NCI-H345 (cell line): Measurements from ENCODE around the gene DOCK8.
"Not testable (repeated sequence)": the region's sequence is repeated elsewhere in the genome, so short reads cannot be mapped to it uniquely, and the experiment has no call there.

Experiments
- DNase-seq: peaks from one replicate; lab custom pipeline; 2025; lab: John Stamatoyannopoulos, UW

Gene DOCK8

DNA sequence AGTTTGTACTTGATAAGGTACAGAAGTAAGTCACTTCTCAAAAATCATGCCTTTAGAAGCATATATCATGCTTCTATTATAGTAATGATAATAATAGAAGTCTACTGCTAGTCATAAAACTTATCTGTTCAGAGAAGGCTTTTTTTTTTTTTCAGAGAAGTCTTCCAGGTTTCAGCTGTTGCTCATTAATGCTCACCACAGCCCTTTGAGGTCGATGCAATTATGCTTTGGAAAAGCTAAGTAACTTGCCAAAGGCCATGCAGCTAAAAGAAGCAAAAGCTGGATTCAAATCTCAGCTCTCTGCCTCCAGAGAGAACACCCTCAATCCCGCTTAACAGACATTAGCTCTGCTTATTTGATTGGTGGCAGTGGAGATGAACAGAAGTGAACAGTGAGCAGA, 150.8 kb downstream of the DOCK8 start:
- DNase-seq = no peak

DNA sequence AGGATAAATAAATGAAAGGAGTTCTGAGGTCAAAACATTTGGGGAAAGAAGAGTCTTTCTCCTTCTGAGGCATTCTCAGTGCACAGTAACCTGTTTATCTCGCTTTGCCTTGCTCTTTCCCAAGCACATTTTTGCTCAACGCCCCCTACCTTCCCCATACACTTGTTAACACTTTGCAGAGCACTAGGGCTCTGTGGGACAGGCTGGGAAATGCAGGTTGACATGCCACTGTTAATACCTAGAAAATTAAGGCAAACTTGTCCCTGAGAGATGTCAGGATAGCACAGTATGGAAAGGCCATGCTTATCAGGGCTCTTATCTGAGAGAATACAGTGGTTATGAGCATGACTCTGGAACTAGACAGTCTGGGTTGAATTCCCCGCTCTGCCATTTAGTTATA, 152.0 kb downstream of the DOCK8 start:
- DNase-seq = no peak

- DNase-seq = no peak
Observed at GRCh38 chr9:370086-370485, 155.4 kb downstream of the DOCK8 start.

GRCh38 chr9:371349-371748, 156.7 kb downstream of the DOCK8 start:
- no peak for DNase-seq

DNA sequence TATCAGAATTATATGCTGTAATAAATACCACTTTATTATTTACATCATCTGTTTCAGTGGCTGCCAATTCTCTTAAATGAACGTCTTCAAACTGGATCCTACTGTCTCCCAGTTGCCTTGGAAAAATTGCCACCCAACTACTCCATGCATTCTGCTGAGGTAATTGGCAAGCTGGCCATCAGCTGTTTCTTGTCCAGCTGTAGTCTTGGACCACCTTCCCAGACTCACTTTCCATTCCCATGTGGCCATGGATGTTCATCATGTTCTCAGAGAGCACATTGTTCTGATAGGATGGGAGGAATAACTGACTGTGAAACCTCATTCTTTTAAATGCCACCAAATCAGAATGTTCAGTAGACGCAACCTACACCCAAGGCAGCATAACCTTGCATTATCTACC, 157.5 kb downstream of the DOCK8 start:
- DNase-seq = no peak

GRCh38 chr9:373759-374206, 159.1 kb downstream of the DOCK8 start:
- DNase-seq = no peak

DNA sequence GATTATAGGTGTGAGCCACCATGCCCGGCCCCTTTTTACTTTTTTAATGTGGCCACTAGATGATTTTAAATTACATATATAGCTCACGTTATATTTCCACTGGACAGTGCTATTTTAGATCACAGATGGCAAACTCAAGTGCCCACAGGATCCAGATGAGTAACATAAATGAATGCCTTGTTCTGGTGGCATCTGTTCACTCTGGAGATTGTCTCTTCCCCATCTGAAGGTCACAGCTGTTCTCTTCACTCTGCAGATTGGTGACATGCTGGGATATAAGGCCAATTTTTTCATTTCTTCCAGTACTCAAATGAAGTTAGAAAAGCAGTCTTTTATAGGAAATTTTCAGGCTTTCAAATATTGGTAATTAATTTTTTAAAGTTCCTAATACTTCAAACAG, 160.1 kb downstream of the DOCK8 start:
- no peak for DNase-seq

DNA sequence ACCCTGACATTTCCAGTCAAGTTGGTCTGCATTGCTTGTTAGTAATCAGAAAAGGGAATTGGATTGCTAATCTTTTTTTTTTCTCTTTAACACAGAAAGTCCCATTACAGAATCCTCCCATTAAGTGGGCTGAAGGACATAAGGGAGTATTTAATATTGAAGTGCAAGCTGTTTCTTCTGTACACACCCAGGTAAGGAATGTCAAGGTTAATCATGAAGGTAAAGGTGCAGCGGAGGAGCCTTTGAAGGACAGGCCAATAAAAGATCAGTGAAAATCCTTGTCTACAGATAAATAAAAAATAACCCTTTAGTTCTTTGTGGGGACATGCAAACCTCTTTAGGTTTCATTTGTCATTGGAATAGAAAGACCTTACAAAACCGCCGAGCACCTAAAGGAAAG, 161.4 kb downstream of the DOCK8 start:
- no peak for DNase-seq

DNA sequence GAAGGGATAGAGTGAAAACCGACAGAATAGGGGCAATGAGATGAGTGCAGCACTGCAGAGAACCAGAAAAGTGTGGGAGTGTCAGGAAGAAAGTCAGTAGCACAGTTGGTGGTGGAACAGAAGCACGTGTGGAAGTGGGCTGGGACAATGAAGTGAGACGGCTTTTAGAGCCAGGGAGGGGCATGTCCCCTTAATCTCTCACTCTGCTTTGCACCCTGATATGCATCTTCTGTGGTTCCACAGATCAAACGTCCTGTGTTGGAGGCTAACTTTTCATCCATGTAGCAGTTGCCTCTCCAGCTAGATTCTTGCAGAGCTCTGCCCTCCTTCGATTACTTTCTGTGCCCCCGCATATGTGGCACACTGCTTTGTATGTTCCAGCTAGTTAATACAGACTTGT, 163.6 kb downstream of the DOCK8 start:
- no peak for DNase-seq

GRCh38 chr9:382383-382782, 167.7 kb downstream of the DOCK8 start:
- no peak for DNase-seq

- DNase-seq = peak; percentile 55
Observed at GRCh38 chr9:385818-386398, 171.2 kb downstream of the DOCK8 start.

DNA sequence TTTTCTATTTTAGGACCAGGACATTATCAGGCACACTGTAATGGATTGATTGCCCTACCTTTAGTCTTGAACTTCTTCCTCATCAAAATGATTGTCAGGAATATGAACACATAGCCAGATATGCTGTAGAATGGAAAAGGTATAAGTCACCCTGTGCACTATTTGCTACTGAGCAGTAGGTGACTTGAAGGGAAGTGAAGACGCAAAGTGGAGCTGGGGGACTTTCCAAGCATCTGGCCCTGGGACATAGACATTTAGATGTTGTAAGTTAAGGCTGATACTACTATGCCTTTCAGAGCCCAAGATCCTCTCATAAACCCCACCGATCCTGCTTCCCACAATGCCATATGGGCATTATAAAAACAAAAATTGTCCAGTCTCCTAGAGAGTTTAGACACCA, 174.5 kb downstream of the DOCK8 start:
- DNase-seq = no peak

GRCh38 chr9:389758-390157, 175.1 kb downstream of the DOCK8 start:
- DNase-seq = no peak

DNA sequence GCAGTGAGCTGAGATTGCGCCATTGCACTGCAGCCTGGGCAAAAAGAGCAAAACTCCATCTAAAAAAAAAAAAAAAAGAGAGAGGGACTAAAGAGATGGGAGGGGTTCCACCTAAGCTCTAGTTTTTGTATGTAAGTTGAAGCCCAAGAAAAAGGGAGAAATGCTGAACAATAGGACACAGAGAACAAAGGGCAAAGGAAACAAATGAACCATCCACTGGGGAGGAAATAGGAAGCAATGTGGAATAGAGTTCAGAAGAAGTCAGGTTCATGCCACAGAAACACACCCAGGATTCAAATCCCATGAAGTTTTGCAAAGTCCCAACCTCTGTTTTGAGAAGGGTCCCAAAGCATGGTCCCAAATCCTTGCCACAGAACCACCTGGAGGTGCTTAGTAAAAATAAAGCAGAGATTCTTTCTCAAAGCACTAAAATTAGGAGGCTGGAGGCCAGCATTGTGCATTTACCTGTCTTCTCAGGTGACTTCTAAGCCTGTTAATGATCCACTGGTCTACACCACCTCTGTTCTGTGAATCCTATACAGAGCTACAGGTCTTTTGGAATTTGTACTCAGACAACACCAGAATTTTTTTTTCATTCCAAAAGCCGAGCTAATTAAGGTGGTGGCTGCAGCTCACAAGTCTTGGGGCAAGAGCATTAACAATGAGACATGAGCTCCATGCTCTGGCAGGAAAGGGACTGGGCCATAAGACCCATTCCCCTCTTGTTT, 177.6 kb downstream of the DOCK8 start:
- no peak for DNase-seq

- DNase-seq = no peak
Observed at GRCh38 chr9:394347-395052, 179.8 kb downstream of the DOCK8 start.

- no peak for DNase-seq
Observed at GRCh38 chr9:396396-396795, 181.7 kb downstream of the DOCK8 start.

DNA sequence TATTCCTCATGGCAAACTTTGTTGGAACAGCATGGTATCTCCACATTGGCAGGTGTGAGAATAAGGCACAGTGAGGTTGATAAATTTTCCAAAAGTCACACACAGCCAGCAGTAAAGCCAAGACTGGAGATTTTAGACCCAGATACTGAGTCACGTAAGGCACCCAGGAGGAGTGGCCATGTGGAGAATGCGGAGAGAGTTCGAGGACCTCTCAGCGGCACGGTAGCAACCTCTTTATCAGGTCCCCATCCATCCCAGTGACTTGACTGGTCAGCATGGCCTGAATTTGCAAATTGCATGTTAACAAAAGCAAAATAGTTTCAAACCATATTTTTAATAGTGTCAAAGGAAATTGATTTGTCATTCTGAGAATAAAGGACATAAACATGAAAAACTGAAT, 183.4 kb downstream of the DOCK8 start:
- no peak for DNase-seq

- DNase-seq = no peak
Observed at GRCh38 chr9:401223-401622, 186.6 kb downstream of the DOCK8 start.

- no peak for DNase-seq
Observed at GRCh38 chr9:404234-404633, 189.6 kb downstream of the DOCK8 start.

DNA sequence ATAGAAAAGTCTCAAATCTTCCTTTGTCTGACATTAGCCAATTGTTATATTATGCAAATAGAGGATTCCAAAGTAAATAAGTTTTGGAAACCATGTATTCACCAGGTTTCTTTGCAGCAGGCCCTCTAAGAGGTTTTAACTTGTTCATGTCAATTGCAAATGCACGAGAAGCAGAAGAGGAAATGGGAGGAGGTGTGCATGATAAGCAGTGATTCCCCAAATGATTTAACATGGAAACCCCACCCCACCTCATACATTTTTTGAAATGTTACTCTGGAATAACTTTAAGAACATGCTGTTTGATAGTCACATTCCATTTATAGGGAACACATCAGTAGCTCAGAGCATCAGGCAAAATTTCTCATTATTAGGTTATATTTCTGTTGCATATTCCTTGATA, 190.7 kb downstream of the DOCK8 start:
- DNase-seq = no peak

- DNase-seq = no peak
Observed at GRCh38 chr9:406886-407654, 192.4 kb downstream of the DOCK8 start.

- not testable (repeated sequence) for DNase-seq
Observed at GRCh38 chr9:409655-410054, 195.0 kb downstream of the DOCK8 start.

GRCh38 chr9:414595-414994, 199.9 kb downstream of the DOCK8 start:
- no peak for DNase-seq
